Upper lobe of left lung (tissue), 6 donors: Measurements from ENCODE around the gene EEIG1. TPM values are rescaled to one million over a fixed set of nuclear protein-coding genes. Genes with fewer than 3 reads are reported as not detected.

Experiments
- ATAC-seq, 2 donors: fragments of 200-7000 bp; cut with Tn5 transposase; one replicate each; pipeline ENCODE4 v1.9.1; 2022; ENCODE audit warnings: mild to moderate bottlenecking in 2 of 2, moderate library complexity in 2 of 2; ENCODE audit not compliant: low FRiP score in 2 of 2
- DNase-seq, 2 donors: peaks; one replicate each; pipeline ENCODE4 v3.0.0-alpha.2; 2019 to 2020
- H3K27ac ChIP-seq, 4 donors: fragments of 200-600 bp; sonication (generic); one replicate each; pipeline ENCODE4 v1.5.1; 2016 to 2019
- H3K27me3 ChIP-seq, 4 donors: fragments of 200-600 bp; sonication (generic); one replicate each; pipeline ENCODE4 v1.5.1; 2017 to 2019
- H3K36me3 ChIP-seq, 4 donors: fragments of 200-600 bp; sonication (generic); one replicate each; pipeline ENCODE4 v1.5.1; 2016 to 2019
- H3K4me1 ChIP-seq, 4 donors: fragments of 200-600 bp; sonication (generic); one replicate each; pipeline ENCODE4 v1.5.1; 2018 to 2019
- H3K4me3 ChIP-seq, 4 donors: fragments of 200-600 bp; sonication (generic); one replicate each; pipeline ENCODE4 v1.5.1; 2017 to 2019; ENCODE audit warnings: mild to moderate bottlenecking in 2 of 4, moderate library complexity in 1 of 4
- H3K9me3 ChIP-seq, 4 donors: fragments of 200-600 bp; sonication (generic); one replicate each; pipeline ENCODE4 v1.5.1; 2018 to 2019
- CTCF ChIP-seq, 6 experiments: fragments of 450-650 bp in 4 of 6; fragments of 200-600 bp in 2 of 6; sonication (generic) in 2 of 6; IDR thresholded peaks; one replicate each; pipeline ENCODE4 v1.5.1; 2016 to 2019; ENCODE audit warnings: antibody characterized with exemption in 6 of 6
- EP300 ChIP-seq, 4 donors: sonication (generic); formaldehyde crosslinking; IDR thresholded peaks; one replicate each; pipeline ENCODE4 v1.5.1; 2017; ENCODE audit warnings: antibody characterized with exemption in 4 of 4, control low read depth in 2 of 4
- POLR2A ChIP-seq, 4 donors: fragments of 450-650 bp; IDR thresholded peaks; one replicate each; pipeline ENCODE4 v1.5.1; 2016 to 2017; ENCODE audit warnings: antibody characterized with exemption in 4 of 4, mild to moderate bottlenecking in 2 of 4
- POLR2AphosphoS5 ChIP-seq, 2 donors: sonication (generic); formaldehyde crosslinking; IDR thresholded peaks; one replicate each; pipeline ENCODE4 v1.5.1; 2017; ENCODE audit warnings: antibody characterized with exemption in 2 of 2
- WGBS, 2 donors: methylation state at CpG; one replicate each; pipeline ENCODE4 v1.1.5; 2017 to 2018; 5-methylcytosine and 5-hydroxymethylcytosine counted together
- total RNA-seq, 6 donors: library from RNA; depleted of rRNA in 4 of 6; stranded (reverse); fragments of >200 nt in 4 of 6; gene quantifications; one replicate each; pipeline versions ENCODE4 v1.1.0 to v1.2.1, GENCODE V29; 2016 to 2021
- donor health status: DM: no; HTN: no; CAD: no; lungs with moderate emphysema.
- donor health status: DM: no; HTN: yes; CAD: no; lungs with severe emphysema.

EEIG1 gene
- total RNA-seq, 6 donors from 2014 or later, result 17.8 to 60.7 (median 48.0) TPM

- TF ChIP-seq CTCF (IDR thresholded peaks at IDR 0.05) (no peak), POLR2A (IDR thresholded peaks at IDR 0.05) (peak in 2 of 4 donors; percentile 25 to 73), EP300 (IDR thresholded peaks at IDR 0.05) (no peak), POLR2AphosphoS5 (IDR thresholded peaks at IDR 0.05) (peak in 1 of 2 donors; percentile 76)
- peak overlapping the region; percentile 62 to 95 (median 82) for H3K4me3 ChIP-seq
- DNase-seq (peak; percentile 78 to 93), ATAC-seq (peak in 1 of 2 donors; percentile 34)
- H3K36me3 ChIP-seq, result no peaks in the 10 kb centered on the region
- H3K27me3 ChIP-seq, result no peaks in the 10 kb centered on the region
- H3K4me1 ChIP-seq, result peaks cover 38 to 59% (median 55%) of the 10 kb centered on the region in 4 donors
- peak overlapping the region; percentile 75 to 91 (median 78) for H3K27ac ChIP-seq
- no peaks in the 10 kb centered on the region for H3K9me3 ChIP-seq
- 0 to 1% methylated on average over 8 to 41 of the region's 61 CpGs for WGBS, 2 donors
Observed at GRCh38 chr9:127980060-127980705, 606 bp downstream of the EEIG1 start.

GRCh38 chr9:127979333-127980059 is 1.3 kb downstream of the EEIG1 start:
- H3K27ac ChIP-seq, result peak overlapping the region; percentile 75 to 91 (median 78)
- H3K9me3 ChIP-seq, result no peaks in the 10 kb centered on the region
- ATAC-seq (peak; percentile 5 to 28), DNase-seq (peak; percentile 61 to 89)
- H3K4me1 ChIP-seq, result peaks cover 42 to 66% (median 62%) of the 10 kb centered on the region in 4 donors
- peak in 1 of 4 donors; percentile 28 for TF ChIP-seq POLR2A (IDR thresholded peaks at IDR 0.05)
- no peak for TF ChIP-seq POLR2AphosphoS5 (IDR thresholded peaks at IDR 0.05)
- peak in 2 of 6 experiments; percentile 5 to 14 for TF ChIP-seq CTCF (IDR thresholded peaks at IDR 0.05)
- WGBS, 2 donors, result 18 to 20% methylated on average over 15 to 18 of the region's 24 CpGs
- no peaks in the 10 kb centered on the region for H3K36me3 ChIP-seq
- H3K4me3 ChIP-seq, result peak overlapping the region; percentile 62 to 95 (median 82)
- no peaks in the 10 kb centered on the region for H3K27me3 ChIP-seq

- Histone ChIP-seq H3K27me3 (no peaks in the 10 kb centered on the region), H3K36me3 (no peaks in the 10 kb centered on the region), H3K27ac (peak overlapping the region; percentile 75 to 91 (median 78)), H3K4me1 (peaks cover 45 to 71% (median 67%) of the 10 kb centered on the region in 4 donors), H3K9me3 (no peaks in the 10 kb centered on the region), H3K4me3 (peak overlapping the region in 3 of 4 donors; percentile 70 to 95 (median 95))
- ATAC-seq, result no peak
- DNase-seq, result no peak
- WGBS, 2 donors, result 70 to 78% methylated on average over 4 to 5 of the region's 5 CpGs
- TF ChIP-seq EP300 (IDR thresholded peaks at IDR 0.05), result no peak
Observed at GRCh38 chr9:127979015-127979332, 1.8 kb downstream of the EEIG1 start.

GRCh38 chr9:127977884-127978647 is 2.7 kb downstream of the EEIG1 start:
- H3K36me3 ChIP-seq, result no peaks in the 10 kb centered on the region
- H3K9me3 ChIP-seq, result no peaks in the 10 kb centered on the region
- peak; percentile 49 to 74 for ATAC-seq
- TF ChIP-seq EP300 (IDR thresholded peaks at IDR 0.05) (no peak), POLR2A (IDR thresholded peaks at IDR 0.05) (no peak), POLR2AphosphoS5 (IDR thresholded peaks at IDR 0.05) (peak; percentile 39 to 45), CTCF (IDR thresholded peaks at IDR 0.05) (no peak)
- H3K4me1 ChIP-seq, result peaks cover 54 to 80% (median 77%) of the 10 kb centered on the region in 4 donors
- 56 to 72% methylated on average over 7 to 12 of the region's 12 CpGs for WGBS, 2 donors
- H3K4me3 ChIP-seq, result peak overlapping the region in 3 of 4 donors; percentile 70 to 95 (median 95)
- DNase-seq, result peak in 1 of 2 donors; percentile 83
- peak overlapping the region; percentile 75 to 91 (median 78) for H3K27ac ChIP-seq
- H3K27me3 ChIP-seq, result no peaks in the 10 kb centered on the region
